Suprapubic skin (tissue), 4 donors: ENCODE measurements around the gene EPS8L1.

Experiments used
- CTCF ChIP-seq, 2 donors: fragments of 200-600 bp in 1 of 2; fragments of 450-650 bp in 1 of 2; sonication (generic) in 1 of 2; IDR thresholded peaks; one replicate each; pipeline ENCODE4 v1.5.1; 2016 to 2019; ENCODE audit warnings: antibody characterized with exemption in 2 of 2, mild to moderate bottlenecking in 1 of 2, moderate library complexity in 1 of 2
- EP300 ChIP-seq: sonication (generic); formaldehyde crosslinking; IDR thresholded peaks from one replicate; pipeline ENCODE4 v1.6.1; 2017; ENCODE audit warnings: antibody characterized with exemption
- POLR2A ChIP-seq, 2 donors: fragments of 450-650 bp; IDR thresholded peaks; one replicate each; pipeline ENCODE4 v1.6.1; 2017; ENCODE audit warnings: antibody characterized with exemption in 2 of 2, mild to moderate bottlenecking in 2 of 2, moderate library complexity in 2 of 2
- POLR2AphosphoS5 ChIP-seq, 3 donors: sonication (generic); formaldehyde crosslinking; IDR thresholded peaks; one replicate each; pipeline ENCODE4 v1.6.1; 2017; ENCODE audit warnings: antibody characterized with exemption in 3 of 3

GRCh38 chr19:55090564-55090963, 14.9 kb downstream of the EPS8L1 start:
- TF ChIP-seq CTCF (IDR thresholded peaks at IDR 0.05) = no peak
- no peak for TF ChIP-seq POLR2A (IDR thresholded peaks at IDR 0.05)
- no peak for TF ChIP-seq POLR2AphosphoS5 (IDR thresholded peaks at IDR 0.05)
- TF ChIP-seq EP300 = no peak
